GM19351 (cell line): ENCODE data around the gene SDR42E1.
"Not testable (repeated sequence)": the region's sequence is repeated elsewhere in the genome, so short reads cannot be mapped to it uniquely, and the experiment has no call there.

Experiments used
- ATAC-seq: cut with Tn5 transposase; IDR thresholded peaks from one replicate; pipeline ENCODE4 v1.9.1; 2021; ENCODE audit warnings: mild to moderate bottlenecking, moderate library complexity; ENCODE audit not compliant: unreplicated experiment

The SDR42E1 gene

DNA sequence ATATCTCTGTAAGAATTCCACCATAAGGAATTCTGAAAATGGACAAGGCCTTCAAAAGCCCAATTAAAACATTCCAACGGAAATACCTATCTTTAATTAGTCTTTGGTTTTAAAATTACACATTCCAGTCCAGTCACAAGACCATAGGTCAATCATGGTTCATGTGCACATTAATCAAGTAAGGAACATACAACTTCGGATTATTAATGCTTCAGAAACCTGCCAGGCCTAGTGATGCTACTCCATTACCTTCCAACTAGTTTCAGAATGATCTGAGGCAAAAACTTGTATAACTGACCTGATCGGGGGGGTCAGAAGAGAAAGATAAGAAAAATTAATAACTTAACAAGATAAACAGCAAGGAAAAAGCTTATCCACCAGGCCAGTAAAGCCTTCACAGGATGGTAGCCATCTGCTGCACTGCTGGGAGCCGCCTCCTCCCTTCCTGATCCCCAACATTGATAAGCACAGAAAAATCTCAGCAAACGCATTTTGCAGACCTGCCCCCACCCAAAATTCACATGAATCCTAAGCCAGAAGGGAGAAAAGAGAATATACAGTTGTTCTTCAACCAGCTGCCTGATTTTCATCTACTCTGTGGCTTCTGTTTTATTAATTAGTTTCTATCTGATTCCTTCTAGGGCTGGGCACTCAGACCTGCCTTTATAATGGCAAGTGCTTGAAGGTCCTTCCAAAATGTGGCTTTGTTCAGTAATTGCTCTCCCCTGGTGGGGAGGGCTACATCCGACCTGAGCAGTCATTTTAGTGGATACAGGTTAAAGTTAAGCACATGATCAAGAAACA is 6.0 kb downstream of the SDR42E1 start:
- ATAC-seq, result no peak

DNA sequence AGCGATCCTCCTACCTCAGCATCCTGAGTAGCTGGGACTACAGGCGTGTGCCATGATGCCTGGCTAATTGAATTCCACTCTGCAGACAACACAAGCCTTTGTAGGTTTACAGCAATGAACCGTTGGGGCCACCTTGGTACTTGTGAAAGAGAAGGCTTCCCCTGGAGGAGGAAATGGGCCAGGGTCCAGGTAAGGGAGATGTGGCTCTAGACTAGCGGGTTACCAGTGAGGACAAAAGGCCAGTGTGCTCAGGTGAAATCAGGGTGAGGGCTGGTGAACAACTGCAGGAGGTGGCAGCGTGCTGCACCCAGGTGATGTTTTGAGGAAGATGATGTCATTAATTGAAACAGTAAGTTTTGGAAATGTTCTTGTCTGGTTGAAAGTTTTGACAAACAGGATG is 6.7 kb downstream of the SDR42E1 start:
- no peak for ATAC-seq

DNA sequence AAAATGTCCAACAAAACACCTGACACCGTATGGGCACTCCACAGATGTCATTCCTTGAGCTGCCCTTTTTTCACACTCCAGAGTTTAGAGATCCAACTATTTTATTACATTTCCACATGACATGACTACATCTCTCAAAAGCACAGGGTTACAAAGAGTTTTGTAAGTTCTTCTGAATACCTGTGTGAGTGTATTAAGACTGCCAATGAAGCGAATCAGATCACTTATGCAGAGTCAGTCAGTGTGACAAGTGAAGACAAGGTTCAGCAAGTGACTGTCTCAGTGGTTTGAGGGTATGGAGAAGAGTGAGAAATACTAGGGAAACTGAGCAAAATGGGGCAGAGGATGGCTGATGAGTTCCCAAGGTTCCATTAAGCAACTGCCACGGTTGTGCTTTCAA is 8.4 kb downstream of the SDR42E1 start:
- no peak for ATAC-seq

DNA sequence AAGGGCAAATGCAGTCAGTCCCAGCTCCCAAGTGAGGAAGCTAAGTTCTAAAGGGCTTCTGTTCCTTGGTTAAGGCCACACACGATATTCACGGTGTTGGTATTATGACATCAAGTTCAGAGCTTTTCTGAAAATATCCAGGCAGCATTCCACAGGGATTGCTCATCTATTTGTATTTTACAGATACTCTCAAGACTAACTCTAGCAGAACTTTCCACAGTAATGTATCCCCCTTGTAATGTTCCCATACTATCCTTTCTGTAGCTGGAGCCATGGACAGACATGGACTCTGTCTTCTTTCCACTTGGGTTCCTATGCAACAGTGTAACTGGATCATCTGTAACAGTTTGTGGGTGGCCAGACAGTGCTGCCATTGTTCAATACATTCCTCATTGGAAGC is 13.5 kb downstream of the SDR42E1 start:
- no peak for ATAC-seq

DNA sequence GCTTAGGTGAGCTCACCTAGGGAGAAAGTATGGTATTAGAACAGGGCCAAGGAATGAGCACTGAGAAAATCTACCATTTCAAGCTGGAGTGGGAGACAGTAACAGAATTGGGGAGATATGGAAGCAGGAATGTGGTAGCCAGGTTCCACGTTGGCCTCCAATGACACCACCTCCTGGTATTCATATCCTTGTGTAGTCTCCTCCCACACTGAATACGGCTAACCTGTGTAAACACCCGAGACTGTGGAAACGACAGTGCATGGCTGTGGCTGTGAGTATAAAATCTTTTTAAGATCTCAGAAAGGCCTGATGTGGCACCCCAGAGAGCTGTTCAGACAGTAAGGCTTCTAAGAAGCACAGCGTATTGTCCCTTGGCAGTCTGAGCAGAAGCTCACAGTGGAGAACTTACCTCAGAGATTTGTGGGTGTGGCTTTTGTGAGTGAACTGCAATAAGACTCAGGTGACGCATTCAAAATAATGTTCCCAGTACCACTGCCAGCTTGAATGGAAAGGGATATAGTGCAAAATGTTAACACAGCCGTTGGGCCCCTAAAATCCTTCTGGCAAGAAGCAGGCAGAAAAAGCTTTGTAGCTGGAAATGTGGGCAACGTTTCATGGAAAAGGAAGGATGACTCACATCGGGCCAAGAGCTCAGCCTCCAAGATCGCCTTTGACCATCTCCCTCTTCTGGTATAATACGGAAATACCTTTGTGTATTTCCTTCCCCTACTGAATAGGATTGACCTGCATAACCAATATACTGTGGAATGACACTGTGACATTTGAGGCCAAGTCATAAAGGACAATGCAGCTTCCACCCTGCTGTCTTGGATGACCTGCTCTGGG is 14.4 kb downstream of the SDR42E1 start:
- ATAC-seq, result no peak

DNA sequence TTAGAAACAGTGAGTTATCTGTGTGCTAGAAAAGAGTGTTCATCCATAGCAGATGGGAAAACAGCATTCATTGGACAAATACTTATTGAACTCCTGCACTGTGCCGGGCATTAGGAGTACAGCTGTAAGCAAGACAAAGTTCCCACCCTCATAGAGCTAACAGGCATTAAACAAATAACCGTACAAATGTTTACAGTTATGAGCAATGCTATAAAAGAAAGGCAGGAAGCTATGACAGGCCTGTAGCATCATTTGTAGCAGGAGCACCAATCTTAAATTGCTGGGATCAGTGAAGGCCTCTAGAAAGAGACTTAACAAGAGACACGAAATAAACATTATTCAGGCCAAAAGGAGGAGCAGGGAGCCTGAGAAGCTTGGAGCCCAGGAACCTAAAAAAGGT is 15.6 kb downstream of the SDR42E1 start:
- ATAC-seq, result no peak

DNA sequence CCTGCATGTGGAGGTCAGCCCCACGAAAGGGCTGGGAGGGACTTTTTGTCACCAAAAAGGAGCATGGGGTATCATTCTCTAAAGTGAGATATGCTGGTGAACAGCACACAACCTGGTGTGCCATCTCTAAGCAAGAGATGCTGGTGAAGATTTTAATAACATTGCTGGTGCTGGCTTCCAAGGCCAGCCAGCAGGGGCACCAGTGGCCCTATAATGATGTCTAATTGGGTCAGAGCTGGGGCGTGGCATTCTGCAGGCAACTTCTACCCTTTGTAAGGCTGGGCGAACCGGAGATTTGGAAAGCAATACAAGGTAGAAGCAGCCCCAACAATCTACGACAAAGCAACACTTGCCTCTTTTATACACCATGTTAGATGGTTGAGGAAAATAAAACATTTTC is 16.8 kb downstream of the SDR42E1 start:
- no peak for ATAC-seq

DNA sequence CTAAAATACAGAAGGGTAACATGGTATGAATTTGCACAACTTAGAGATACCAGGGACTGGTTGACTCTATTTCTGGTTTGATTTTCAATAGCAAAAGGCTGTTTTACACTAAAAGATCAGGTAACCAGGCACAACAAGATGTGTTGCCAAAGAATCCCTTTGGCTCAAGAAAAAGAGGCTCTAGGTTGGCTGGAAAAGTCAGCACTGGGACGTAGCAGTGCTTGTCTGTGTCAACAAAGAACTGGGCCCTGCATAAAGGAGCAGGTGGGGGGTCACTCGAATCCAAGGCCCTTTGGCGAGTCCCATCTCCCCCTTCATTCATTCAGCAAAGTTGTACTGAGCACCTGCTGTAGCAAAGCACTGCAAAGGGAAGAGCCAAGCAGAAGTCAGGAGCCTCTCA is 18.4 kb downstream of the SDR42E1 start:
- no peak for ATAC-seq

DNA sequence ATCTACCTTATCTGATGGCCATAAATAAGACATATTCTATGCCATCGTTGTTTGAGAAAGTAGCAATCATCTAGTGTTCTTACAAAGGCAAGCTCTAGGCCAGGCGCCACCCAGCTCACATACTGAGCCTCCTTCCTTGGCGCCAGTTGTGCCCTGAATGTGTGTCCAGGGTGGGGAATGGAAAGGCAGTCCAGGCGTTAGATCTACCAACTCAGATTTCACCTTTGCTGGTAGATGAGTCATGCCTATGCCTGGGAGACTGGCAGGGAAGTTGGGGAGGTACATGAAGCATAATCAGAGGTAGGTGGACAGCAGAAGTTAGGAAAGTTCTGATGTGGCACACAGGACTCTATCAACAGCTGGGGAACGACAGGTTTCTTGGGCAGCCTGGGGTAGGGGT is 23.6 kb downstream of the SDR42E1 start:
- no peak for ATAC-seq

DNA sequence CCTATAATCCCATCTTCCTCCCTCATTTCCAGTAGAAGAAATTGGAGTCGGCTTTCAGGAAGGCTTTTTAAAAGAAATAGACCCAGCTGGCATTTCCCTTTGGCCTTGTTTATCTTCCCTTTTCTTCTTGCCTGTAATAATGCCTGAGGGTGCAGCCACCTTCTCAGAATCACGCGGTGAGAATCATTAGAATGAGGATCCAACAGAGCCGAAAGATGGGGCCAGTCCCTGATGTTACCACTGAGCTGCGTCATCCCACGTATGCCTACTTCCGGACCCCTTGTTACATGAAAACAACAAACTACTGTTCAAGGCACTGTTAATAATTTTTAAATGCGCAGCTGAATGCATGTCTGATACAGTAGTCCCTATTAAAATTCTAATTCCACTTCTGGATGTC is 24.1 kb downstream of the SDR42E1 start:
- ATAC-seq, result no peak

DNA sequence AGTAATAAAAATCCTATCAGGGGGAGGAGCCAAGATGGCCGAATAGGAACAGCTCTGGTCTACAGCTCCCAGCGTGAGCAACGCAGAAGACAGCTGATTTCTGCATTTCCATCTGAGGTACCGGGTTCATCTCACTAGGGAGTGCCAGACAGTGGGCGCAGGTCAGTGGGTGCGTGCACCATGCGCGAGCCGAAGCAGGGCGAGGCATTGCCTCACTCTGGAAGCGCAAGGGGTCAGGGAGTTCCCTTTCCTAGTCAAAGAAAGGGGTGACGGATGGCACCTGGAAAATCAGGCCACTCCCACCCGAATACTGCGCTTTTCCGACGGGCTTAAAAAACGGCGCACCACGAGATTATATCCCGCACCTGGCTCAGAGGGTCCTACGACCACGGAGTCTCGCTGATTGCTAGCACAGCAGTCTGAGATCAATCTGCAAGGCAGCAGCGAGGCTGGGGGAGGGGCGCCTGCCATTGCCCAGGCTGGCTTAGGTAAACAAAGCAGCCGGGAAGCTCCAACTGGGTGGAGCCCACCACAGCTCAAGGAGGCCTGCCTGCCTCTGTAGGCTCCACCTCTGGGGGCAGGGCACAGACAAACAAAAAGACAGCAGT is 33.8 kb downstream of the SDR42E1 start:
- not testable (repeated sequence) for ATAC-seq

DNA sequence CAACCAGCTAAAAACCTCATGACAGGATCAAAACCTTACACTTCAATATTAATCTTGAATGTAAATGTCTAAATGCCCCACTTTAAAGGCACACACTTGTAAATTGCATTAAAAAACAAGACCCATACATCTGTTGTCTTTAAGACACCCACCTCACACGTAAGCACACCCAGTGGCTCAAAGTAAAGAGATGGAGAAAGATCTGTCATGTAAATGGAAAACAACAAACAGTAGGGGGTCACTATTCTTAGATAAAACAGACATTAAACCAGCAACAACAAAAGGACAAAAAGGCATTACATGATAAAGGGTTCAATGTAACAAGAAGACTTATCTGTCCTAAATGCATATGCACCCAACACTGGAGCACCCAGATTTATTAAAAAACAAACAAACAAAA is 35.6 kb downstream of the SDR42E1 start:
- ATAC-seq, result no peak

DNA sequence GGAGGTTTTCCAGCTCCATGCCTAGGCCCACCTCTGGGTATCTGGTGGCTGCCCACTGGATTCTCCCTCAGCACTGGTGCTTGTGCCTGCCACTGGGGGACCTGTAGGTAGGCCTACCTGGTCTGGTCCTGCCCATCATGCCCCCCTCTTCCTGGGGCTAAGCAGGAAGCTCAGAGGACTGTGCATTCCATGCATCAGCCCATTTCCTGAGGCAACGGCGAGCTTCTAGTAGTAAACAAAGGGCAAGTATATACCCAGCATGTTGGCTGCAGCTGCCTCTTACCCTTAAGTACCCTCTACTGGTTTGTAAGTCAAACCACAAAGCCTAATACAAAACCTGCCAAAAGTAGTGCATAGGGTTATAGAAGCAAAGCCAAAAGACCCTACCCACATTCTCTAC is 37.5 kb downstream of the SDR42E1 start:
- no peak for ATAC-seq

DNA sequence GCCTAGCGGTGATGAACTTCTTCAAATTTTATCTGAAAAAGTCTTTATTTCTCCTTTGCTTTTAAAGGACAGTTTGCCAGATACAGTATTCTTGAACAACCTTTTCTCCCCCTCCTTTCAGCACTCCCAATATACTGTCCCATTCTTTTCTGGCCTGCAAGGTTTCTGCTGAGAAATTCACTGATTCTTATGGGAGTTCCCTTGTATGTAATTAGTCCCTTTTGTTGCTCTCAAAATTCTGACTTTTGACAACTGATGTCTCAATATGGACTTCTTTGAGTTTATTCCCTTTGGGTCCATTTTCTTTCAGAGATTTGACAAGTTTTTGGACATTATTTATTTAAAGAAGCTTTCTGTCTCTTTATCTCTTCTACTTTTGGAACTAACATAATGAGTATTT is 39.4 kb downstream of the SDR42E1 start:
- no peak for ATAC-seq

DNA sequence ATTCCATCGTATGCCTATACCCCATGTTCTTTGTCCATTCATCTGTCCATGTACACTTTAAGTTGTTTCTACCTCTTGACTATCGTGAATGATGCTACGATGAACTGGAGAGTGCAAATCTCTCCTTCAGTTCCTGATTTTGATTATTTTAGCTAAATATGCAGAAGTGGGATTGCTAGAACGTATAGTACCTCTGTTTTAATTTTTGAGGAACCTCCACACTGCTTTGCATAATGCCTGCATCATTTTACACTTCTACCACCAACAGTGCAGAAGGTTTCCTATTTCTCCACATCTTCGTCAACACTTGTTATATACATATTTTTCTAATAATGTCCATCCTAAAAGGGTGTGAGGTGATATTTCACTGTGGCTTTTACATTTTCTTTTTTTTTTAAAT is 43.9 kb downstream of the SDR42E1 start:
- ATAC-seq, result no peak

DNA sequence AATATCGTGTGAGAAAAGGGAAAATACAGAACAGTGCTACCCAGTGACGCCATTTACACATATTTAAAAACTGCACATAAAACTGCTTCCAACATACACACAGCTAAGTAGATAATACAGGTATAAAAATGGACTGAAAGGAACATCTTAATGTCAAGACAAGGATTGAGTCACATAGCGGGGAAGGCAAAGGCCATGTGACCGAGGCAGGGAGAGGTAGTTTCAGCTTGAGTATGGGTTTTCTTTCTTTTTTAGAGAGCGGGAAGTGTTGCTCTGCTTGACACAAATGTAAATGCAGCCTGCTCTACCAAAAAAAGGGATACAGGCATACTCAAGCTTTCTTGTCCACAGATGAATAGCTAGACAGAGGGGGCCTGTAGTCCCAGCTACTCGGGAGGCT is 46.5 kb downstream of the SDR42E1 start:
- no peak for ATAC-seq

DNA sequence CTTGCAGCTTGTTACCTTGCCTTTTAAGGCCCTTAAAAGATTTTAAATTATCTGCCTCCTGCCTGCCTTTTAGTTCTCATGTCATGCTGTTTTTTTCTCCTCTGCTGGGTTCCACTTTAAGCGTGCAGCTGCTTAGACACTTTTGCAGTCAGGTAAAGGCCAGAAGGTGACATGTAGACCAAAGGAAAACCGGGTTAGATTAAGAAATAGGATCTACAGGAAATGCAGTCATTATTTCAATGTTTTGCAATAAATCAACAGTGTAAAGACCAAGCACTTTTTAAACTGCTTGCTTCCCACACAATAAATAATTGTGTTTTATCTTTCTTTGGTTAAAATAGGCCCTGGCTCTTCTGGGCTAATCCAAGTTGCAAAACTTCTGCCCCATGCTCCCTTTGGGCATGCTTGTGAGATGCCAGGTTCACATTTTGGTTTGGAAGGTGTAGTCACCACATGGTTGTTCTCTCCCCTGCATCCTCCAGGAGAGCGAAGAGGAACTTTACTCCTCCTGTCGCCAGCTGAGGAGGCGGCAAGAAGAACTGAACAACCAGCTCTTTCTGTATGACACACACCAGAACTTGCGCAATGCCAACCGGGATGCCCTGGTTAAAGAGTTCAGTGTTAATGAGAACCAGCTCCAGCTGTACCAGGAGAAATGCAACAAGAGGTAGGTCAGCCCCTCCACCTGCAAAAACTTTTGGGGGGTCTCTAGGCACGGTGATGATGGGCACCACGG is 54.9 kb downstream of the SDR42E1 start:
- ATAC-seq, result no peak

DNA sequence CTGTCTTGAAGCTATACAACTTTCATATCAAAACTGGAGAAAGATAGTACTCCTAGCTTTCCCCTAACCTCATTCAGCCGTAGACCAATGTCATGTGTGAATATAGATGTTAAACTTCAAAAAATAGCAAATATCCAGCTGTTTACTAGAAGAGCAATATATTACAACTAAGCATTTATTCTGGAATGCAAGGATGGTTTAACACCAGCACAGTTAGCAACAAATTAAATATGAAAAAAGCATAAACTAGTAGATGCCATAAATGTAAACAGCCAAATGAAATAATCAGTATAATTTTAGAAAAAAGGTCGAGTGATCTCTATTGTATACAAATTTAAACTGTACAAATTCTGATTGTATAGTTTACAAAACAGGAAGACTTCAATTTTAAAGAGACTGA is 59.7 kb downstream of the SDR42E1 start:
- no peak for ATAC-seq

DNA sequence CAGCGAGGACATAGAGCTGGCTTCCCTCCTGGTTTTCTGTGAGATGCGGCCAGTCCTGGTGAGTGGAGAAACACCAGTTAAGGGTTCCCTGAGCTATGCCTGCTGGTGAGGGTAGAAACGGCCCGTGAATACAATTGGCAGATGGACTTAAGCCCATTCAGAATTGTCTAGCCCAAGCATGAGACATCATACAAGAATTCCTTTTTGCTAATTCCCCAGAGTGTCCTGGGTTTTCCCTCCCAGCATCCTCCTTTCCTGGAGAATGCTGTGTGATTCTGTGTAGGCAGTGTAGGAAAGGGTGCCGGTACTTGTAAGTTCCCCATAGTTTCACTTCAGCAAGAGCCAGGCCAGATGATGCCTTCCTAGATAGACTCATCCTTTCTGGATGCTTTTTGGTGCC is 65.1 kb downstream of the SDR42E1 start:
- ATAC-seq, result no peak

DNA sequence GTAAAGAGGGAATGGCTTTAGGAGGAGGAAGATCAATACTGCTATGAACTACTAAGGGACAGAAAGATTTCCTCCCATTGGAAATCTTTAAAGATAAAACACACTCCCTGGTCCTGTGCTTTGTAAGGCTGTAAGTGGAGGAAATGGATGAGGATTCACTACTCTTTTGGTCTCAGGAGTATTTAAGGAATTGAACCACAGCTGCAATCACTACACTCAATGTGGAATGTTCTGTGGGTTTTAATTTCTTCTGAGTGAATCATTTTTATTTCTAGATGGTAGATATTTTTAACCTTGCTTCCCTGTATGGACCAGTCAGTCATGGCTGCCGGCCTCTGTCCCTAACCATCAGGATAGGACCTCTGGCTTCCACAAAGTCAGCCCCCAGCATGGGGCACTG is 65.6 kb downstream of the SDR42E1 start:
- no peak for ATAC-seq

DNA sequence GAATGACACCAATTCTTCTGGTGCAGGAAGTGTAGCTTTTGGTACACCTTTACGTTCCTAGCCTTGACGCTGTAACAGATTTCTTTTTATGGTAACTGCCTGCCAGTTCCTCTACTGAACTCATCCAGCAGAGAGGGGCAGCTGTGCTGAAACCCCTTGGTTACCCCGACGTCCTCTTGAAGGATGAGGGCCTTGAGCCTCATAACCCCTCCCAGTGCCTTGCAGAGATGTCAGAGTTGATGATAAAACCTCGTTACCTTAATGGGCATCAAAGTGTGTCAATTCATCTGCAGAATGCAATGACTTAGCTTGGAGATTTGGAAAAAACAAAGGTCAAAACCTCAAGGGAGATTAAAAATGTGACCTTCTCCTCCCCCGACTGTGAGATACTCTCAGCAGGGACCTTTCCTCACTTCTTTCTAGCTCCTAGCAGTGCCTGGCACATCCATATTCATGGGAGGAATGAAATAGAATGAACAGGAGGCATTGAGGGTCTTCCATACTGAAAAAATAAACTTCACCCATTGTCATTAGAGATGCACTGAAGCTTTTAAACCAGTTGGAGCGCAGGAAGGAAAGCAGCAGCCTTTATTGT is 69.2 kb downstream of the SDR42E1 start:
- ATAC-seq, result no peak
